ENCODE data around the gene S100A1.
"Not testable (repeated sequence)": the region's sequence is repeated elsewhere in the genome, so short reads cannot be mapped to it uniquely, and the experiment has no call there.

DNA sequence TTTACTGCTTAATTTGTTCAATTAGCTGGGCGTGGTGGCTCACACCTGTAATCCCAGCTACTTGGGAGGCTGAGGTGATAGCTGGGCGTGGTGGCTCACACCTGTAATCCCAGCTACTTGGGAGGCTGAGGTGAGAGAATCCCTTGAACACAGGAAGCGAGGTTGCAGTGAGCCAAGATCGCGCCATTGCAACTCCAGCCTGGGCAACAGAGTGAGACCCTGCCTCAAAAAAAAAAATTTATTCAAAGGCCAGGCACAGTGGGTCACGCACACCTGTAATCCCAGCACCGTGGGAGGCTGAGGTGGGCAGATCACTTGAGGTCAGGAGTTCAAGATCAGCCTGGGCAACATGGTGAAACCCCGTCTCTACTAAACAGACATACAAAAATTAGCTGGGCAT, 40.4 kb downstream of the S100A1 start:
- TF ChIP-seq ZNF274 (IDR thresholded peaks at IDR 0.05; ENCODE audit: low read depth, low read length); YY1 (IDR thresholded peaks at IDR 0.05; ENCODE audit: insufficient read depth, insufficient read length); SUZ12 (IDR thresholded peaks at IDR 0.05; ENCODE audit: extremely low read depth, insufficient read depth, insufficient read length): not testable (repeated sequence)
